IMR-90 (cell line): ENCODE results near the gene CYTH4. TPM values are rescaled to one million over a fixed set of nuclear protein-coding genes. Genes with fewer than 3 reads are reported as not detected.

Source experiments
- ATAC-seq: fragments of 200-7000 bp; cut with Tn5 transposase; 2 replicates; pipeline ENCODE4 v1.9.1; 2020; ENCODE audit warnings: low read depth, mild to moderate bottlenecking, moderate library complexity
- BruUV-seq: library from RNA; stranded (reverse); fragments of 400-500 nt; replicated peaks from 2 replicates; lab custom pipeline; 2021; lab: Mats Ljungman, UMichigan
- CTCF ChIA-PET: fragments of 300-600 bp; formaldehyde crosslinking; extraction: SDS; loops from one replicate; lab custom pipeline; 2021; ENCODE audit warnings: antibody characterized with exemption; lab: Yijun Ruan, JAX
- POLR2A ChIA-PET: fragments of 300-600 bp; sonication (Branson Sonifier 250); formaldehyde crosslinking; loops from one replicate; lab custom pipeline; 2022; ENCODE audit warnings: antibody characterized with exemption; ENCODE audit not compliant: unreplicated experiment; lab: Charles Lee
- DNase-seq: peaks from one replicate; pipeline ENCODE4 v3.0.0; 2013
- H2AFZ ChIP-seq: replicated peaks from 2 replicates; pipeline ENCODE3; 2013; ENCODE audit warnings: low read length, mild to moderate bottlenecking; ENCODE audit not compliant: poor library complexity
- H2AK5ac ChIP-seq: 2 replicates; pipeline ENCODE4 v1.6.1; 2013; ENCODE audit warnings: low read depth, low read length, inconsistent platforms
- H2AK9ac ChIP-seq: replicated peaks from 2 replicates; pipeline ENCODE3; 2013; ENCODE audit warnings: mild to moderate bottlenecking, low read depth, low read length, moderate library complexity; ENCODE audit not compliant: poor library complexity
- H2BK120ac ChIP-seq: 2 replicates; pipeline ENCODE4 v1.6.1; 2013; ENCODE audit warnings: low read depth, low read length, inconsistent platforms
- H2BK15ac ChIP-seq: 3 replicates; pipeline ENCODE4 v1.6.1; 2013; ENCODE audit warnings: low read depth, low read length, inconsistent platforms
- H2BK20ac ChIP-seq: 2 replicates; pipeline ENCODE4 v1.6.1; 2013; ENCODE audit warnings: low read depth, mild to moderate bottlenecking, inconsistent platforms, low read length, moderate library complexity
- H2BK5ac ChIP-seq: 2 replicates; pipeline ENCODE4 v1.6.1; 2013; ENCODE audit warnings: mild to moderate bottlenecking, low read depth, low read length, inconsistent platforms; ENCODE audit not compliant: poor library complexity, severe bottlenecking
- H3K14ac ChIP-seq: replicated peaks from 2 replicates; pipeline ENCODE4 v1.6.1; 2013; ENCODE audit warnings: low read depth, low read length, inconsistent platforms
- H3K18ac ChIP-seq: 2 replicates; pipeline ENCODE4 v1.6.1; 2013; ENCODE audit warnings: low read depth, low read length, control low read depth
- H3K23ac ChIP-seq: 2 replicates; pipeline ENCODE4 v1.6.1; 2013; ENCODE audit warnings: low read depth, low read length, inconsistent platforms
- H3K27ac ChIP-seq: 2 replicates; pipeline ENCODE4 v1.5.1; 2013; ENCODE audit warnings: mild to moderate bottlenecking, control low read depth, low read length; ENCODE audit not compliant: insufficient read depth
- H3K27me3 ChIP-seq: 2 replicates; pipeline ENCODE4 v1.6.1; 2013; ENCODE audit warnings: low read length; ENCODE audit not compliant: control insufficient read depth, insufficient read depth
- H3K36me3 ChIP-seq: 2 replicates; pipeline ENCODE4 v1.6.1; 2013; ENCODE audit warnings: low read length, mixed read lengths; ENCODE audit not compliant: control insufficient read depth, insufficient read depth
- H3K4ac ChIP-seq: 2 replicates; pipeline ENCODE4 v1.6.1; 2013; ENCODE audit warnings: low read depth, low read length, inconsistent platforms
- H3K4me1 ChIP-seq: 2 replicates; pipeline ENCODE4 v1.6.1; 2013; ENCODE audit warnings: low read length, mixed read lengths; ENCODE audit not compliant: control insufficient read depth, insufficient read depth
- H3K4me2 ChIP-seq: 2 replicates; pipeline ENCODE4 v1.6.1; 2013; ENCODE audit warnings: low read depth, mild to moderate bottlenecking, control low read depth, low read length, moderate library complexity
- H3K4me3 ChIP-seq: 2 replicates; pipeline ENCODE4 v1.5.1; 2013; ENCODE audit warnings: low read depth, mild to moderate bottlenecking, control low read depth, low read length, moderate library complexity; ENCODE audit not compliant: insufficient read depth
- H3K56ac ChIP-seq: 2 replicates; pipeline ENCODE4 v1.6.1; 2013; ENCODE audit warnings: low read length, inconsistent platforms; ENCODE audit not compliant: insufficient read depth; ENCODE audit errors: extremely low read depth
- H3K79me1 ChIP-seq, 2 experiments: 2 replicates each; pipeline ENCODE4 v1.6.1; 2013; ENCODE audit warnings: low read length in 2 of 2, inconsistent platforms in 1 of 2, low read depth in 1 of 2
- H3K9ac ChIP-seq: 2 replicates; pipeline ENCODE4 v1.6.1; 2013; ENCODE audit warnings: low read depth, low read length, control low read depth
- H3K9me1 ChIP-seq: 2 replicates; pipeline ENCODE4 v1.6.1; 2013; ENCODE audit warnings: low read length, inconsistent platforms; ENCODE audit not compliant: insufficient read depth
- H3K9me3 ChIP-seq: 2 replicates; pipeline ENCODE4 v1.6.1; 2013; ENCODE audit warnings: low read length; ENCODE audit not compliant: control insufficient read depth, insufficient read depth
- H4K20me1 ChIP-seq: 2 replicates; pipeline ENCODE4 v1.6.1; 2013; ENCODE audit warnings: low read length, inconsistent platforms; ENCODE audit not compliant: insufficient read depth
- H4K5ac ChIP-seq: 2 replicates; pipeline ENCODE4 v1.6.1; 2013; ENCODE audit warnings: mild to moderate bottlenecking, low read depth, low read length, control low read depth
- H4K8ac ChIP-seq, 2 experiments: 2 replicates each; pipeline ENCODE4 v1.6.1; 2013; ENCODE audit warnings: low read depth in 2 of 2, low read length in 2 of 2, control low read depth in 1 of 2, inconsistent platforms in 1 of 2
- H4K91ac ChIP-seq: 2 replicates; pipeline ENCODE4 v1.6.1; 2013; ENCODE audit warnings: low read depth, low read length, inconsistent platforms; ENCODE audit not compliant: insufficient read depth
- BHLHE40 ChIP-seq: fragments of 150-350 bp; IDR thresholded peaks from 2 replicates; pipeline ENCODE4 v1.6.1; 2016; ENCODE audit warnings: mild to moderate bottlenecking, low read depth, low read length
- CEBPB ChIP-seq: IDR thresholded peaks from 2 replicates; pipeline ENCODE4 v1.6.1; 2012; ENCODE audit warnings: low read depth, low read length, improper control_type of control experiment
- CHD1 ChIP-seq: IDR thresholded peaks from 2 replicates; pipeline ENCODE4 v1.6.1; 2012; ENCODE audit warnings: low read depth, low read length, improper control_type of control experiment
- CTCF ChIP-seq: conservative IDR thresholded peaks from 2 replicates; pipeline ENCODE4 v1.5.1; 2012; ENCODE audit warnings: mild to moderate bottlenecking, low read depth, low read length, improper control_type of control experiment
- FOS ChIP-seq: fragments of 150-350 bp; IDR thresholded peaks from 2 replicates; pipeline ENCODE4 v1.6.1; 2016; ENCODE audit warnings: low read depth, low read length
- MAFK ChIP-seq: IDR thresholded peaks from 2 replicates; pipeline ENCODE4 v1.6.1; 2012; ENCODE audit warnings: low read depth, low read length, improper control_type of control experiment
- MAZ ChIP-seq: IDR thresholded peaks from 2 replicates; pipeline ENCODE4 v1.6.1; 2012; ENCODE audit warnings: low read depth, mild to moderate bottlenecking, low read length, improper control_type of control experiment, moderate library complexity, borderline replicate concordance
- MXI1 ChIP-seq: IDR thresholded peaks from 2 replicates; pipeline ENCODE4 v1.6.1; 2012; ENCODE audit warnings: low read depth, mild to moderate bottlenecking, low read length, moderate library complexity, borderline replicate concordance
- NFE2L2 ChIP-seq: fragments of 150-350 bp; IDR thresholded peaks from 2 replicates; pipeline ENCODE4 v1.6.1; 2016; ENCODE audit warnings: low read depth, mild to moderate bottlenecking, low read length
- POLR2A ChIP-seq: IDR thresholded peaks from 2 replicates; pipeline ENCODE4 v1.6.1; 2012; ENCODE audit warnings: mild to moderate bottlenecking, low read depth, low read length
- RAD21 ChIP-seq: IDR thresholded peaks from 2 replicates; pipeline ENCODE4 v1.6.1; 2012; ENCODE audit warnings: low read length, improper control_type of control experiment
- RCOR1 ChIP-seq: IDR thresholded peaks from 2 replicates; pipeline ENCODE4 v1.6.1; 2012; ENCODE audit warnings: mild to moderate bottlenecking, low read length, improper control_type of control experiment; ENCODE audit not compliant: insufficient replicate concordance
- RFX5 ChIP-seq: IDR thresholded peaks from 2 replicates; pipeline ENCODE4 v1.8.0; 2012; ENCODE audit warnings: low read depth, mild to moderate bottlenecking, low read length, moderate library complexity
- SMC3 ChIP-seq: fragments of 150-350 bp; IDR thresholded peaks from 2 replicates; pipeline ENCODE4 v1.6.1; 2016; ENCODE audit warnings: low read depth, mild to moderate bottlenecking, antibody characterized with exemption, low read length, moderate library complexity
- WGBS, 2 experiments: methylation state at CpG; one replicate each; pipeline versions ENCODE4 v1.1.5 to v1.1.7; 2013; ENCODE audit warnings: missing lambda C conversion rate in 2 of 2; ENCODE audit not compliant: insufficient read length in 1 of 2; ENCODE audit errors: extremely low coverage in 2 of 2; 5-methylcytosine and 5-hydroxymethylcytosine counted together
- dilution Hi-C: fragments of 300-500 bp; cut with HindIII; formaldehyde crosslinking; loops from one replicate; pipeline ENCODE4 v1.14.3; 2018; ENCODE audit warnings: low sequenced_read_pairs; ENCODE audit not compliant: unreplicated experiment
- in situ Hi-C: fragments of 300-500 bp; cut with MboI; formaldehyde crosslinking; loops from 3 replicates; pipeline ENCODE4 v1.14.3; 2019; ENCODE audit warnings: low sequenced_read_pairs, inconsistent platforms, mixed read lengths
- intact Hi-C: fragments of 100-400 bp; cut with micrococcal nuclease; formaldehyde crosslinking; loops from 2 replicates; pipeline ENCODE4 v1.10.0; 2022
- polyA plus RNA-seq, 3 experiments: library from polyadenylated mRNA; depleted of rRNA; stranded (reverse); fragments of >200 nt; gene quantifications; 2 replicates each; pipeline ENCODE4 v1.2.3, GENCODE V29; 2012; ENCODE audit warnings: low replicate concordance in 1 of 3
- total RNA-seq: library from RNA; depleted of rRNA; stranded (reverse); fragments of >200 nt; gene quantifications from 2 replicates; pipeline ENCODE4 v1.2.3, GENCODE V29; 2012
- TF ChIP-seq, protein P1 (sequence below): fragments of 150-350 bp; IDR thresholded peaks from 2 replicates; pipeline ENCODE4 v1.6.1; 2017; ENCODE audit warnings: mild to moderate bottlenecking, antibody characterized with exemption, low read length, low read depth

Gene CYTH4
- total and polyA plus RNA-seq, 2 of the 4 experiments (the other 2 are of a cell fraction), result 0.36 to 0.55 TPM

DNA sequence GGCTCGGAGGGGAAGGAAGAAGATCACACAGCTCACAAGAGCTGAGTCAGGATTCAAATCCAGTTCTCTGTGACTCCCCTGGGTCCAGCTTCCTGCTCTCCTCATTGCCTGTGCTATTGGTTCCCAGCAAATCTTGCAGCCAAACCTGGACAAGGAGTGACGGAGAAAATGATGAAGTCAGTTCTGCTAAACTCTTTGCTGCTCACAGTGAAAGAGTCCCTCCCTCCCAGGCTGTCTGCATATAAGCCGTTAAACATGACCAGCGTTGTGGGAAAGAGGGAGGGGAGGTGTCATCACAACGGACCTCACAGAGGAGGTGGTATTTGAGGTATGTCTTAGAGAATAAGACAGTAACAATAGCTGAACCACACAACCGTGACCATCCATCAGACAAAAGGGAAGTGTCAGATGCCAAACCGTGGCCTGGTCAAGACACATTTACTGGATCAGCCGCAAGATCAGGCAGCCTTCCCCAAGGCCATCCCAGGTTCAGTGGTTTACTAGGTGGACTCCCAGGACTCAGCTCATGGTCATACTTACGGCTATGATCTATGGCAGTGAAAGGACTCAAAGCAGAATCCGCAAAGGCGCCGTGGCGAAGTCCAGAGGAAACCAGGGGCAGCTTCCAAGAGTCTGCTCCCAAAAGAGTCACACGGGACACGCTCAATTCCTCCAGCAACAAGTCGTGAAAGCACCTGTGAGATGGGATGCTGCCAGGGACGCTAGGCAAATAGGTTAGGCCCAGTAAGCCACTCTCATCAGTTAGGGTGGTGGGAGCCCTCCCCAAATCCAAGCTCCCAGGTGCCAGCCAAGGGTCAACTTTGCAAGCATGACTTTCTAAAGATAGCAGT, 2.8 kb upstream of the CYTH4 start (continued):
- no peak for TF ChIP-seq RFX5
- TF ChIP-seq FOS, result no peak

- Histone ChIP-seq H3K56ac (no peak overlapping the region), H2AK9ac (no peak overlapping the region), H3K36me3 (no peaks in the 10 kb centered on the region), H3K4me3 (no peak overlapping the region), H3K23ac (no peak overlapping the region), H4K8ac (no peak overlapping the region), H2BK5ac (no peak overlapping the region), H3K27me3 (no peaks in the 10 kb centered on the region; the same call in 1 of the 2 replicates), H2BK120ac (no peak overlapping the region), H2AK5ac (no peak overlapping the region), H4K20me1 (no peaks in the 10 kb centered on the region), H4K5ac (no peak overlapping the region), H3K9me1 (peaks cover 9% of the 10 kb centered on the region; the same call in 1 of the 2 replicates), H3K27ac (no peak overlapping the region), H2BK20ac (no peak overlapping the region), H2BK15ac (no peak overlapping the region), H4K91ac (no peak overlapping the region), H3K18ac (no peak overlapping the region), H3K4me1 (no peaks in the 10 kb centered on the region; the same call in 1 of the 2 replicates), H3K4me2 (no peak overlapping the region), H3K14ac (no peak overlapping the region), H3K79me1 (no peaks in the 10 kb centered on the region), H3K9me3 (peaks cover 5% of the 10 kb centered on the region), H3K9ac (no peak overlapping the region), H2AFZ (peak overlapping the region; percentile 13), H3K4ac (no peak overlapping the region)
- dilution Hi-C loops, result no loop called here
- intact Hi-C loops, result no loop called here
- POLR2A ChIA-PET, result no interaction called here
- in situ Hi-C loops, result no loop called here
- DNase-seq (no peak), ATAC-seq (no peak)
- 83% methylated on average over 5 of the region's 5 CpGs; no CpG with 5 or more reads in 1 of the 2 experiments for WGBS, 2 experiments
- CTCF ChIA-PET, result no interaction called here
- no TSS peak for BruUV-seq
- TF ChIP-seq MAZ (no peak), RAD21 (no peak), FOS (no peak), POLR2A (no peak), MXI1 (no peak), SMC3 (no peak), RFX5 (no peak), RCOR1 (no peak), MAFK (no peak), BHLHE40 (no peak), CTCF (no peak), CHD1 (no peak), CEBPB (no peak), NFE2L2 (no peak)
- TF ChIP-seq, protein P1, sequence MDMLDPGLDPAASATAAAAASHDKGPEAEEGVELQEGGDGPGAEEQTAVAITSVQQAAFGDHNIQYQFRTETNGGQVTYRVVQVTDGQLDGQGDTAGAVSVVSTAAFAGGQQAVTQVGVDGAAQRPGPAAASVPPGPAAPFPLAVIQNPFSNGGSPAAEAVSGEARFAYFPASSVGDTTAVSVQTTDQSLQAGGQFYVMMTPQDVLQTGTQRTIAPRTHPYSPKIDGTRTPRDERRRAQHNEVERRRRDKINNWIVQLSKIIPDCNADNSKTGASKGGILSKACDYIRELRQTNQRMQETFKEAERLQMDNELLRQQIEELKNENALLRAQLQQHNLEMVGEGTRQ, result no peak
Measured at GRCh38 chr22:37280718-37281117, 1.6 kb upstream of the CYTH4 start.
